ENCODE results near the gene SHH.

DNA sequence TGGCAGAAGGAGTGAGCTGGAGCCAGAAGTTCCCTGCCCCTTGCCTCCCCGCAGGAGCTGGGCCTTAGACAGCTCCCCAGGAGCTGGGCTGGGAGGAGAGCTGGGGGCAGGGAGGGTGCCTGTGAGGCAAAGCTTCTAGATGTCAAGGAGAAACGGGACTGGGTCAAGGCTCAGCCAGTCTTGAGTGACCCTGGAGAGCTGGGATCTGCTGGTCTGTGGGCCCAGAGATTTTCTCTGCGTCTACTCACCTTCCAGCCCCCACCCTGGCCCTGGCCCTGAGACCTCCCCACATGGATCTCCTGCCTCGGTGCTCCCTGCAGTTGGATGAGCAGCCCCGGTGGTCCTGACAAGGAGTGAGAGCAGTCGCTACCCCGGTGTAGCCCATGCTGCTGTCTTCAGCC is 20.3 kb upstream of the SHH start:
- TF ChIP-seq CTCF (conservative IDR thresholded peaks at IDR 0.05) (no peak), ZFX (IDR thresholded peaks at IDR 0.05) (no peak)

Measured in C4-2B (cell line).